ENCODE data around the gene LRP1B.

The LRP1B gene

GRCh38 chr2:142131010-142131669 lies at the start of gene LRP1B:
TSS of gene LRP1B (minus strand) at chr2:142131016. CDS start at chr2:142130729, 287 bp downstream.
- Histone ChIP-seq H3F3A (ENCODE audit: control insufficient read depth, insufficient read depth) (no peaks in the 10 kb centered on the region), H3K4me1 (ENCODE audit: control insufficient read depth, low read length) (no peaks in the 10 kb centered on the region), H3K27me3 (ENCODE audit: control insufficient read depth, low read length) (no peaks in the 10 kb centered on the region), H3K4me3 (ENCODE audit: low read length) (no peak within 1 kb of the TSS), H3K4me2 (ENCODE audit: low read length) (no peak within 1 kb of the TSS), H3K36me3 (ENCODE audit: control insufficient read depth, low read length) (no peaks in the 10 kb centered on the region), H3K27ac (ENCODE audit: low read depth, low read length) (no peak within 1 kb of the TSS), H3K79me2 (ENCODE audit: control insufficient read depth, low read length) (no peaks in the 10 kb centered on the region), H4K20me1 (ENCODE audit: control insufficient read depth, insufficient read depth, low read depth, low read length) (no peaks in the 10 kb centered on the region), H3K9me2 (replicated peaks; ENCODE audit: control insufficient read depth, low read length) (no peaks in the 10 kb centered on the region), H3K9me3 (ENCODE audit: control insufficient read depth, insufficient read depth, low read length) (no peaks in the 10 kb centered on the region)
- TF ChIP-seq EZH2phosphoT487 (IDR thresholded peaks at IDR 0.05; ENCODE audit: borderline replicate concordance, low read length): no peak
- TF ChIP-seq CTCF (IDR thresholded peaks at IDR 0.05; ENCODE audit: low read depth, low read length, poor library complexity, severe bottlenecking): no peak

GRCh38 chr2:142179686-142180085 lies 48.9 kb upstream of the LRP1B start:
- Histone ChIP-seq H4K20me1 (ENCODE audit: control insufficient read depth, insufficient read depth, low read depth, low read length) (no peaks in the 10 kb centered on the region), H3K4me3 (ENCODE audit: low read length) (no peak overlapping the region), H3K9me3 (ENCODE audit: control insufficient read depth, insufficient read depth, low read length) (no peaks in the 10 kb centered on the region), H3F3A (ENCODE audit: control insufficient read depth, insufficient read depth) (no peaks in the 10 kb centered on the region), H3K36me3 (ENCODE audit: control insufficient read depth, low read length) (no peaks in the 10 kb centered on the region), H3K79me2 (ENCODE audit: control insufficient read depth, low read length) (no peaks in the 10 kb centered on the region), H3K27me3 (ENCODE audit: control insufficient read depth, low read length) (peaks cover 3% of the 10 kb centered on the region; the same call in 1 of the 2 replicates), H3K9me2 (replicated peaks; ENCODE audit: control insufficient read depth, low read length) (no peaks in the 10 kb centered on the region), H3K4me2 (ENCODE audit: low read length) (no peak overlapping the region), H3K27ac (ENCODE audit: low read depth, low read length) (no peak overlapping the region), H3K4me1 (ENCODE audit: control insufficient read depth, low read length) (no peaks in the 10 kb centered on the region)
- TF ChIP-seq EZH2phosphoT487 (IDR thresholded peaks at IDR 0.05; ENCODE audit: borderline replicate concordance, low read length) (no peak), CTCF (IDR thresholded peaks at IDR 0.05; ENCODE audit: low read depth, low read length, poor library complexity, severe bottlenecking) (no peak)

GRCh38 chr2:142178604-142179003 lies 47.8 kb upstream of the LRP1B start:
- no peak for TF ChIP-seq EZH2phosphoT487 (IDR thresholded peaks at IDR 0.05; ENCODE audit: borderline replicate concordance, low read length)
- TF ChIP-seq CTCF (IDR thresholded peaks at IDR 0.05; ENCODE audit: low read depth, low read length, poor library complexity, severe bottlenecking): no peak
- Histone ChIP-seq H3K79me2 (ENCODE audit: control insufficient read depth, low read length) (no peaks in the 10 kb centered on the region), H4K20me1 (ENCODE audit: control insufficient read depth, insufficient read depth, low read depth, low read length) (no peaks in the 10 kb centered on the region), H3K4me1 (ENCODE audit: control insufficient read depth, low read length) (no peaks in the 10 kb centered on the region), H3K4me2 (ENCODE audit: low read length) (no peak overlapping the region), H3K9me2 (replicated peaks; ENCODE audit: control insufficient read depth, low read length) (no peaks in the 10 kb centered on the region), H3K27me3 (ENCODE audit: control insufficient read depth, low read length) (peaks cover 3% of the 10 kb centered on the region; the same call in 1 of the 2 replicates), H3K9me3 (ENCODE audit: control insufficient read depth, insufficient read depth, low read length) (no peaks in the 10 kb centered on the region), H3K27ac (ENCODE audit: low read depth, low read length) (no peak overlapping the region), H3K36me3 (ENCODE audit: control insufficient read depth, low read length) (no peaks in the 10 kb centered on the region), H3K4me3 (ENCODE audit: low read length) (no peak overlapping the region), H3F3A (ENCODE audit: control insufficient read depth, insufficient read depth) (no peaks in the 10 kb centered on the region)
